Fibroblast of skin of scalp (primary cell): ENCODE data around the gene ESYT2. TPM values are rescaled to one million over a fixed set of nuclear protein-coding genes. Genes with fewer than 3 reads are reported as not detected.
"Not testable (repeated sequence)": the region's sequence is repeated elsewhere in the genome, so short reads cannot be mapped to it uniquely, and the experiment has no call there.

Experiments used
- DNase-seq: peaks from one replicate; pipeline ENCODE4 v3.0.0-alpha.2; 2013
- polyA plus RNA-seq, 2 experiments: library from polyadenylated mRNA; unstranded; fragments of 120-200 nt; gene quantifications; one replicate each; pipeline ENCODE4 v1.2.1, GENCODE V29; 2013; ENCODE audit not compliant: insufficient read length in 2 of 2

ESYT2 gene, protein sequence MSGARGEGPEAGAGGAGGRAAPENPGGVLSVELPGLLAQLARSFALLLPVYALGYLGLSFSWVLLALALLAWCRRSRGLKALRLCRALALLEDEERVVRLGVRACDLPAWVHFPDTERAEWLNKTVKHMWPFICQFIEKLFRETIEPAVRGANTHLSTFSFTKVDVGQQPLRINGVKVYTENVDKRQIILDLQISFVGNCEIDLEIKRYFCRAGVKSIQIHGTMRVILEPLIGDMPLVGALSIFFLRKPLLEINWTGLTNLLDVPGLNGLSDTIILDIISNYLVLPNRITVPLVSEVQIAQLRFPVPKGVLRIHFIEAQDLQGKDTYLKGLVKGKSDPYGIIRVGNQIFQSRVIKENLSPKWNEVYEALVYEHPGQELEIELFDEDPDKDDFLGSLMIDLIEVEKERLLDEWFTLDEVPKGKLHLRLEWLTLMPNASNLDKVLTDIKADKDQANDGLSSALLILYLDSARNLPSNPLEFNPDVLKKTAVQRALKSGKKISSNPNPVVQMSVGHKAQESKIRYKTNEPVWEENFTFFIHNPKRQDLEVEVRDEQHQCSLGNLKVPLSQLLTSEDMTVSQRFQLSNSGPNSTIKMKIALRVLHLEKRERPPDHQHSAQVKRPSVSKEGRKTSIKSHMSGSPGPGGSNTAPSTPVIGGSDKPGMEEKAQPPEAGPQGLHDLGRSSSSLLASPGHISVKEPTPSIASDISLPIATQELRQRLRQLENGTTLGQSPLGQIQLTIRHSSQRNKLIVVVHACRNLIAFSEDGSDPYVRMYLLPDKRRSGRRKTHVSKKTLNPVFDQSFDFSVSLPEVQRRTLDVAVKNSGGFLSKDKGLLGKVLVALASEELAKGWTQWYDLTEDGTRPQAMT
- polyA plus RNA-seq (2013, experiment 1 of 2; ENCODE audit: insufficient read length), result 59.1 TPM
- 62.7 TPM for polyA plus RNA-seq (2013, experiment 2 of 2; ENCODE audit: insufficient read length)

DNA sequence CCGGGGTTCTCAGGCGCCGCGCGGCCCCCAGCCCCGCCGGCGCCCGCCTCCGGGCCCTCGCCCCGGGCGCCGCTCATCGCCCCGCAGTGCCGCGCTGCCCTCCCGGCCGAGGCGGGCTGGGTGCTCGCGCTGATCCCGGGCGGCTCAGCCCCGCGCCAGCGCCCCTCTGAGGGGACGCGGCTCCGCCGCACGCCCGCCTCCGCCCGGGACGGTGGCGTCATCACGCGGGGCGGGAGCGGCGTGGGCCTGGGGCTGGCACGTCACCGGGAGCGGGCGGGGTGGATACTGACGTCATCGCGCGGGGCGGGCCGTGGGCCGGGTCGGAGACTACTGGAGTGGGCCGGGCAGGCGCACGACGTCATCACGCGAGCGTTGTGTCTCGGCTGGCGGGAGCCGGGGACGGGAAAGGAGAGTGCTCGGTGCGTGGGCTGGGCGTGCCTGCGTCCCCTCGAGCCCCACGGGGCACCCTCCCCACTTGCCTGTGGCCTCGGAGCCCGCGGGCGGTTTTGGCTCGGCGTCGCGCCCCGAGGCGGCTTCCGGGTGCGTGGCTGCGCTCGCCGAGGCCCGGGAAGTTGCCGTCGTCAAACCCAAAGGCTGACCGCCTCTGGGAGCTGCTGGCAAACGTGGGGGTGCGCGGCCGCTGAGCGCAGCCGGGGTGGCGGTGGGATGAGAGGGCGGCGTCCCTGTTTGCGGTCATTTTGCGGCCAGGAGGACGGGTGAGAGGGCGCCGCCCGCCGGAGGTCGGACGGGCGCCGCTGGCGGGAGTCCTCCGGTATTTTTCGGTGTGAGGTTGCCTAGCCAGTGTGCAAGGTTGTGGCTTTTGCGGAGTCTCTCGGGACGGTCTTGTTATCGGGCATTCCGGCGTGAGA is at the start of gene ESYT2:
Gene ESYT2, minus strand, starts transcription at position 168 of the 869 bp plus-strand sequence. Its CDS starts 91 bp downstream, at position 77.
- peak; percentile 98 for DNase-seq

DNA sequence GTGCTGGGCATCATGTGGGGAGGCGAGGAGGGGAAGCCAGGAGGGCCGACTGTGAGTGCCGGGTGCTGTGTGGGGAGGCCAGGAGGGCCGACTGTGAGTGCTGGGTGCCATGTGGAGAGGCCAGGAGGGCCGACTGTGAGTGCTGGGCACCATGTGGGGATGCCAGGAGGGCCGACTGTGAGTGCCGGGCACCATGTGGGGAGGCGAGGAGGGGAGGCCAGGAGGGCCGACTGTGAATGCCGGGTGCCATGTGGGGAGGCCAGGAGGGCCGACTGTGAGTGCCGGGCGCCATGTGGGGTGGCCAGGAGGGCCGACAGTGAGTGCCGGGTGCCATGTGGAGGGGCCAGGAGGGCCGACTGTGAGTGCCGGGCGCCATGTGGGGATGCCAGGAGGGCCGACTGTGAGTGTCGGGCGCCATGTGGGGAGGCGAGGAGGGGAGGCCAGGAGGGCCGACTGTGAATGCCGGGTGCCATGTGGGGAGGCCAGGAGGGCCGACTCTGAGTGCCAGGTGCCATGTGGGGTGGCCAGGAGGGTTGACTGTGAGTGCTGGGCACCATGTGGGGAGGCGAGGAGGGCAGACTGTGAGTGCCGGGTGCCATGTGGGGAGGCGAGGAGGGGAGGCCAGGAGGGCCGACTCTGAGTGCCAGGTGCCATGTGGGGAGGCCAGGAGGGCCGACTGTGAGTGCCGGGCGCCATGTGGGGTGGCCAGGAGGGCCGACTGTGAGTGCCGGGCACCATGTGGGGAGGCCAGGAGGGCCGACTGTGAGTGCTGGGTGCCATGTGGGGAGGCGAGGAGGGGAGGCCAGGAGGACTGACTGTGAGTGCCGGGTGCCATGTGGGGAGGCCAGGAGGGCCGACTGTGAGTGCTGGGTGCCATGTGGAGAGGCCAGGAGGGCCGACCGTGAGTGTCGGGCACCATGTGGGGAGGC is 49.1 kb upstream of the ESYT2 start:
- DNase-seq, result not testable (repeated sequence)

DNA sequence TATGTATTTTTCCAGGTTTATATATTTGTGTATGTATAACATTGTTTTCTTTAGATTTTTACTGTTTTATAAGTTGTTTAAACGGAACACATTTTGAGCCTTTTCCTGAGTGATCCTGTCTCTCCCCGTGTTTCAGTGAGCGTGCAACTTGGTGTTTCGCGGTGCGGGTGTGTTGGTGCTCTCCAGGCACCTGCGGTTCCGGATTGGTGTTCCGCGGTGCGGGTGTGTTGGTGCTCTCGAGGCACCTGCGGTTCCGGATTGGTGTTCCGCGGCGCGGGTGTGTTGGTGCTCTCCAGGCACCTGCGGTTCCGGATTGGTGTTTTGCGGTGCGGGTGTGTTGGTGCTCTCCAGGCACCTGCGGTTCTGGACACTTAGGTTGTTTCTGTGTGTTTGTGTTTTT is 47.7 kb upstream of the ESYT2 start:
- DNase-seq, result no peak

DNA sequence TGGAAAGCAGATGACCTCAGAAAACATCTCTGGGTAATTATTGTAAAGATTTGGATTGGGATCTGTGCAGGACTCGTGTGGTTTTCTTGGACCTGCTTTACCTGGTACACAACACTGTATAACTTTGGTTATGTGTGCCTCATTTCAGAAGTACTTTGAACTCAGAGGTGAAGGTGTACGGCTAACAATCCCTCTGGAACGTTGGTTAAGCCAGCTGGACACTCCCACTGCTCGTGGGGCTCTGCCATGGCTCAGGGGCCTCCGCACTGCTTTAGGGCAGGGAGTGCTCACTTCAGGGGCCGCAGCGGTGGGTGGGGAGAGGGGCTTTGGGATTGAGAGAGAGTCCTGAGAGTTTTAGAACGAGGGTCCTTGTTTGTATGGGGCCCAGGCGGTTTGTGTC is 40.6 kb upstream of the ESYT2 start:
- DNase-seq, result no peak

DNA sequence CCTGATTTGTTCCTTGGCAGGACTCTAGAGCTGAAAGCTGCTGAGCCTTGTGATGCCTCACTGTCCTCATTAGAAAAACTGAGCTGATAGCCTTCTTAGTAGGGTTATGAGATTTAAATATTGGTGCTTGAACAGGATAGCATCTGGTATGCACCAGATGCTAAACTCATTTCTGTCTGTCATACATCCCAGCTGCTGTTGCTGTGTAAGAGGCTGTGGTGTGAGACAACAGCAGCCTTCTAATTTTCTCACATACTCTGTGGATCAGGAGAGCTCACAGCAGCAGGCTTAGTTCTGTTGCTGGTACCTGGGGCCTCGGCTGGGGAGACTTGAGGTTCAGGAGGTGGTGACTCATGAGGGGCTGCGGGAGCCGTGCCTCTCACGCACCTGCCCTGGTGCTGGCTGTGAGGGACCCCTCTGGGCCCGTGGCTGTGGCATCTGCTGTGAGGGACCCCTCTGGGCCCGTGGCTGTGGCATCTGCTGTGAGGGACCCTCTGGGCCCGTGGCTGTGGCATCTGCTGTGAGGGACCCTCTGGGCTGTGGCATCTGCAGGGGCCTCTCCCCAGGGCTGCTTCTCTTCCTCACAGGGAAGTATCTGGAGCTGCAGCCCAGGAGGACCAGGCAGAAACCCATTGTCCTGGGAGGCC is 39.6 kb upstream of the ESYT2 start:
- DNase-seq, result no peak

DNA sequence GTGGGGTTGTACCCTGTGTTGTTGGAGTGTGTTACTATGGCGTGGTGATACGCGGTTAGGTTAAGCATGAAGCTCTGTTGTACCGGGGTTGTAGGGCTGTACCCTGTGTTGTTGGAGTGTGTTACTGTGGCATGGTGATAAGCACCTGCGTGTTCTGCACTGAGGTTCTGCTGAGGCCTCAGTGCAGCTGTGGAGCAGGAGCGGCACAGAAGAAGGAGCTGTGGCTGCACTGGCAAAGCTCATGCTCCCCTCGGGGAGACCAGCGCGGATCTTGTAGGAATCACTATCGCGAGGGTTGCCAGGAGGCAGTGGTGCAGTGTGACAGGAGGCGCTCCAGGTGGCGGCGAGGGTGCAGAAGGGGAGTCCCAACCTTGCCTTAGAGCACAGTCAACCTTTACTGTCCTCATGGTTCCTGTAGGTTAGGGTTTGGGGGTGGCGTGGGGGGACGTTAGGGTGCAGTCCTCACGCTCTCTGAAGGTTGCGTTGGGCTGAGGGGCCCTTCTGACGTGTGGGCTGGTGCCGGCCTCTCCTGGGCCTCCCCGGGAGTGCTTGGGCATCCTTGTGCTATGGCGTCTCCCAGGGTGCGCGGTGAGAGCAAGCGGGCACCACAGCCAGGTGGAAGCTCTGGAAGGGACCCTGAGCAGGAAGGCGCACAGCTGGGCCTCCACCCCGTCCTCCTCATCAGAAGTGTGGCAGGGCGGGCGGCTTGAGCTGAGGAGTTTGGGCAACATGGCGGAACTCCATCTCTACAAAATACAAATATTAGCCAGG is 38.1 kb upstream of the ESYT2 start:
- no peak for DNase-seq

DNA sequence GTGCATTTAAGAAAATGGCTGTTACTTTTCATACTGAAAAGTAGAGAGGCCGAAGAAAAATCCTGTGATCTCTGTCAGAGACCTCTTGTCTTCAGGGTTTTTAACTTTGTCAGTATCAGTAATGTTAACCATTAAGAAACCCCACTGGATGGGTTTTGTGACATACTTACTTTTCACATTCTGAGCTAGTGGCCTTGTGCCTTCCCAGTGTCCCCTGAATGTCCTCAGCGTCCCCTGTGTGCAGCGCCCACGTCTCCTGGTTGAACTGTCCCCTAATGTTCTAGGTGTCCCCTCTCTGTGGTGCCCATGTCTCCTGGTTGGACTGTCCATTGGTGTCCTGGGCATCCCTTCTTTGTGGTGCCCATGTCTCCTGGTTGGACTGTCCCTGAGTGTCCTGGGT is 36.7 kb upstream of the ESYT2 start:
- no peak for DNase-seq

DNA sequence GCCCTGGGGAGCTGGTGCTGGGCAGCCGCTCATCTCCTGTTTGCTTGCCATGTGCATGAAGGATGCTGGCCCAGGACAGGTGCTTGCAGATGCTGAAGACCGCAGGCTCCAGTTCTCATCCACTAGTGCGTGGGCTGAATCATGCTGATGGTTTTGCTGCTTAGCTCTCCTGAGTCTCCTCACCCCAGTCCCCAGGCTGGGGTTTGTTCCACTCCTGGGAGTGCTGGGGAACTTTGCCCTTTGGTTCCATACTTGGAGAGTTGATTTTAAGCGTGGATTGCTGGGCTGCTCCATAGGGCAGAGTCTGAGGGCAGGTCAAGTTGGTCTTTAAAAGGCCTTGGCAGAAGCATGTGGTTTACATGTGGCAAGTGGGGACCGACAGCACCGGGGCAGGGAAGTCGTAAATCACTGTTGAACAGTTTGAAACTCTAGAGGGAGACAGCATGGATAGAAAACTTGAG is 36.2 kb upstream of the ESYT2 start:
- no peak for DNase-seq

DNA sequence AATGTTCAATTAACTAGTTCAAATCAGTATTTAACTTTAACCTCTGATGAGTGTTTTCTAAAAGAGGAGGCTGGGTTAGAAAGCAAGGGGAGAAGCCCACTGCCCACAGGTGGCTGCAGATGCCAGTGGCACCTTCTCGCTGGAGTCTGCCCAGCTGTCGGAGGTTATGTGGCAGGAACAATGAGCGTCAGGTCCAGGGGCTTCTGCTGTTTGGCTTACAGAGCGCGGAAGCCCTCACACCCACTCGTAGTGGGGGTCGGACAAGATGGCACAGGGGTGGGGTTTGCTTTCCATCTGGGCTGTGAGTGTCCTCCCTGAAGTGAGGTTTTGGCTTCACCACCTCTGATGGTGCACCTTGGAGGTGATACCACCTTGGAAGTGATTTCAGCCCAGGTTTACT is 35.5 kb upstream of the ESYT2 start:
- no peak for DNase-seq

DNA sequence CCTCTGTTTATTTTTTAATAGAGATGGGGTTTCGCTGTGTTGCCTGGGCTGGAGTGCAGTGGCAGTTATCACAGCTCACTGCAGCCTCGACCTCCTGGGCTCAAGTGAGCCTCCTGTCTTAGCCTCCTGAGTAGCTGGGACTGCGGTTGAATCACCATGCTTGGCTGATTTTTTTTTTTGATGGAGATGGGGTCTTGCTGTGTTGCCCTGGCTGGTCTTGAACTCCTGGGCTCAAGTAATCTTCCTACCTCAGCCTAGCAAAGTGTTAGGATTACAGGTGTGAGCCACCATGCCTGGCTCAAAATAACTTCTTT is 35.2 kb upstream of the ESYT2 start:
- DNase-seq, result no peak

DNA sequence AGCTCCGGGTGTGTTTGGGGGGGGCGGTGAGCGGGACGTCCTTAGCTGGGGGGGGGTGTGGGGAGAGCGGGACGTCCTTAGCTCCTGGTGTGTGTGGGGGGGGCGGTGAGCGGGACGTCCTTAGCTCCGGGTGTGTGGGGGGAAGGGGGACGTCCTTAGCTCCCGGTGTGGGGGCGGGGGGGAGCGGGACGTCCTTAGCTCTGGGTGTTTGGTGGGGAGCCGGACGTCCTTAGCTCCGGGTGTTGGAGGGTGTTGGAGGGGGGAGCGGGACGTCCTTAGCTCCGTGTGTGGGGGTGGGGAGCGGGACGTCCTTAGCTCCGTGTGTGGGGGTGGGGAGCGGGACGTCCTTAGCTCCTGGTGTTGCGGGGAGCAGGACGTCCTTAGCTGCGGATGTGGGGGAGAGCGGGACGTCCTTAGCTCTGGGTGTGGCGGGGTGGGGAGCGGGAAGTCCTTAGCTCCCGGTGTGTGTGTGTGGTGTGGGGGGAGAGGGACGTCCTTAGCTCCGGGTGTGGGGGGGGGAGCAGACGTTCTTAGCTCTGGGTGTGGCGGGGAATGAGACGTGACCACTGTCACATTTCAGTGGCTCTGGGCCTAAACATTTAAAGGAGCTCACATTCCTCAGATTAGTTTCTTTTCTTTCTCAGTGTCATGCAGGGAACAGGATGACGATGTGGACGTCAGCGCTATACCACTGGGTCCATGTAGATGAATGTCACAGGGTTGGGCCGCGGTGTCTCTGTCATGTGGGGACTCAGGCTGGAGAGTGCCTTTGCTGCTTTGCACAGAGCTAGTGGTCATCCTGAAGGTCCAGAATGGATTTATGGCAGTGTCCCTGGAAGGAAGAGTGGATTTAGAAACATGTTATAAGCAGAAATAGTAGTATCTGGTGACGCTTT is 34.5 kb upstream of the ESYT2 start:
- peak; percentile 97 for DNase-seq

DNA sequence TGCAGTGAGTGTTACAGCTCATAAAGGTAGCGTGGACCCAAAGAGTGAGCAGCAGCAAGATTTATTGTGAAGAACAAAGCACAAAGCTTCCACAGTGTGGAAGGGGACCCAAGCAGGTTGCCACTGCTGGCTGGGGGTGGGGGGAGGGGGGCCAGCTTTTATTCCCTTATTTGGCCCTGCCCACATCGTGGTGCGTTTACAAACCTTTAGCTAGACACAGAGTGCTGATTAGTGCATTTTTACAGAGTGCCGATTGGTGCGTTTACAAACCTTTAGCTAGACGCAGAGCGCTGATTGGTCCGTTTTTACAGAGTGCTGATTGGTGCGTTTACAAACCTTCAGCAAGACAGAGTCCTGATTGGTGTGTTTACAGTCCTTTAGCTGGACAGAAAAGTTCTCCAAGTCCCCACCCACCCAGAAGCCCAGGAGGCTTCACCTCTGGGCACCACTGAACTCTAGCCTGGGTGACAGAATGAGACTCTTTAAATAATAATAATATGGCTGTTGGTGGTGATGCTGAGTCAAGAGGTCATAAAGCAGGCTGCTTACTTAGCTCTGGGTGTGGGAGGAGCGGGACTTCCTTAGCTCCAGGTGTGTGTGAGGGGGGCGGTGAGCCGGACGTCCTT is 33.8 kb upstream of the ESYT2 start:
- DNase-seq, result peak; percentile 57

DNA sequence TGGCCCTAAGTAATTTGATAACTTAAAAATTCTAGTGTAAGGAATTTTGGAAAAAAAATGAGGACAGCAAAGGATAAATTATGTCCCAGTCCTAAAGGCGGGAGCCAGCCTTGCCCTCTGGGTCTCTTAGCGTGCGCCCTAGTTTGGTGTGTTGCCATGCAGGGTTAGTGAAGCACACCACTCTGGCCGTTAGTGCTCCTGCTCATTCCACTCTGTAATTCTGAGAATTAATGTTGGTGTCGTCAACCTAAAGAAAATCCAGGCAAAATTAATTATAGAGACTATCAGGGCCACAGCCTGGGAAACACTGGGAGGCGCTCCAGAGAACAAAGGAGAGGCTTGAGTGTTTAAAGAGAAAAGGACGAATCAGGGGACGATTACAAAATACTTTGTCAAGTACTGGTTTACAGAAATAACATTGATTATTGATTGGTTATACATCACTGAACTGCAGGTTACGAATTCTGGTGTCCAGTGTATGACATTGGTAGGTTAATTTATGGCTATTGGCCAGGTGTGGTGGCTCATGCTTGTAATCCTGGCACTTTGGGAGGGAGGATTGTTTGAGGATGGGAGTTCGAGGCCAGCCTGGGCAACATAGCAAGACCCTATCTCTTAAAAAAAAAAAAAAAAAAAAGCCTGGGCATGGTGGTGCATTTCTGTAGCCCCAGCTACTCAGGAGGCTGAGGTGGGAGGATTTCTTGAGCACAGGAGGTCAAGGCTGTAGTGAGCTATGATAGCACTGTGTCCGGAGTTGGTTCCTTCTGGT is 32.8 kb upstream of the ESYT2 start:
- no peak for DNase-seq

DNA sequence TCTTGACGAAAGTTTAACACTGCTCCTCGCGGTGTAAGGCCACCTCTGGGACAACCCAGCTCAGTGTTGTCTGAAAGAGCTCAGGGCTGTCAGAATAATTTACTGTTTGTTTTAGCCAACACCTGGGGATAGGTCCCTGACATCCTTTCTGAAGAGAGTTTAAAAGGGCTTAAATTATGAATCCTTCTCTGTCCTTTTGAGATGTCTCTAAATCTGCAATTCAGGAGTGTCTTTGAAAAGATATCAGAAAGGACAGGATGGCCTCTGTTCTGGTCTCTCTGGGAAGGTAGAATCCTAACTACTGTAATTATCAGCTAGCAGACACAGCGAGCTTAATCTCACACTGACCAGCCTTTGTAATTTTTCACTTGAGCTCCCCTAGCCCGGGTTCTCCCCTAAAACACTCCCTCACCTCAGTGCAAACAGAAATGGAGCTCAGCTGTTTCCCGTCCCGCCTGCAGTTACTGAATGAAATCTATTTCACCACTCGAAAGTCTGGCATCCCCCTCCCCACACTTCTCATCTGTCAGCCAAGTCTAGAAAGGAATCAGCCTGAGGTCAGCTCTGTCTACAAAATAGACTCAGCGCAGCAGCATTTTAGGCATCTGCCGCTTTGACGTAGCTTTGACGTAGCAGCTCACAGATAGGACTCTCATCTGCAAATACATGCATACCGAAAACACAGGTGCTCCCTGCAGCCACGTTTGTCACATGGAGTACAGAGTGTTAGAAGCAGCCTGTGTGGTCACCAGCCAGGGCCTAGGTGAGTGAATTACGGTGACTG is 31.9 kb upstream of the ESYT2 start:
- no peak for DNase-seq

DNA sequence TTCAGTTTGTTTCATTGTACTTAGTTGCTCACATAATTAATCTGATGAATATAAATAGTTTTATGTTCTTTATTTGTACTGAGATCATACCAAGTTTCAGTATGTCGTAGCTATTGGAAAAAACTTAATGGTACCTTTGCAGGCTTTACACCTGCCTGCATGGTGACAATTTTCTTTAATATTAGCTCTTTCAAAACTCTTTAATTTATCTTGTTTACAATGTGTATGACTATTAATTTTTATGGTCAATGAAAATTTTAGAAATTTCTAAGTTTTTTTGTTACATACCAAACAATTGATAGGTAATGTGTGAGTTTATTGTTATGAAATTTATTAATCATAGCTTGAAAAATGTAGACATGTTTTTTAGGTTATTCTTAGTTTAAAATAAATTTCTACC is 31.1 kb upstream of the ESYT2 start:
- DNase-seq, result no peak

DNA sequence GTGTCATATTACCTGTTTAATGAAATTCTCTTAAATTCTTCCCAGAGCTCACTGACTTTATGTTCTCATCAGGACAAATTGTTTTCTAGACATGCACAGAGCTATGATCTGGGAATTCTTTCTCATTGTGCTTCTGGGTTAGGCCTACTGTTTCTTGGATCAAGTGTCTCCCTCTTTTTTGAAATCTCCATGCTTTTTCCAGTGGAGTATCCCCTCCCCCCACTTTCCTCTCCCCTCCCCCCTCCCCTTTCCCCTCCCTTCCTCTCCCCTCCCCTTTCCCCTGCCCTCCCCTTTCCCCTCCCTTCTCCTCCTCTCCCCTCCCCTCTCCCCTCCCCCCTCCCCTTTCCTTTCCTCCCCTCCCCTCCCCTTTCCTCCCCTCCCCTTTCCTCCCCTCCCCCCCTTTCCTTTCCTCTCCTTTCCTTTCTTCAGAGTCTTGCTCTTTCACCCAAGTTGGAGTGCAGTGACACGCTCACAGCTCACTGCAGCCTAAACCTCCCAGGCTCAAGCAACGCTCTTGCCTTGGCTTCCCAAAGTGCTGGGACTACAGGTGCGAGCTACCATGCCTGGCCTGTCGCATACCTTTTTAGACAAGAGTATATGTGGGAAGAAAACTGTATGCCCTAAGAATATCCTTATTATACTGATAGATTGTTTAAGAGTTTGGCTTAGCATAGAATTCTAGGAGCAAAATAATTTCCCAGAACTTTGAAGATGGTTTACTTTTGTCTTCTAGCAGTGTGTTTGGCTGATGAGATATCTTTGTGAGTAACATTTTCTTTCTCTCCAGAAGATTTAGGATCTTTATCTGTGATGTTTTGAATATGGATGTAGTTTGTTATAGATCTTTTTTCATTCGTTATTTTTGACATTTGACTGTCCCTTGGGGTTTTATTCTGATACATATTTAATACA is 29.5 kb upstream of the ESYT2 start:
- DNase-seq, result peak; percentile 23
